SHP77 treated with DMSO at 0.1 percent for 48 hours (cell line): Measurements from ENCODE around the gene FADS1.
A peak's percentile ranks its signal among the peaks of the same experiment; 100 is the strongest.

Experiments used
- DNase-seq: peaks from one replicate; lab custom pipeline; 2025; lab: John Stamatoyannopoulos, UW

FADS1 gene

DNA sequence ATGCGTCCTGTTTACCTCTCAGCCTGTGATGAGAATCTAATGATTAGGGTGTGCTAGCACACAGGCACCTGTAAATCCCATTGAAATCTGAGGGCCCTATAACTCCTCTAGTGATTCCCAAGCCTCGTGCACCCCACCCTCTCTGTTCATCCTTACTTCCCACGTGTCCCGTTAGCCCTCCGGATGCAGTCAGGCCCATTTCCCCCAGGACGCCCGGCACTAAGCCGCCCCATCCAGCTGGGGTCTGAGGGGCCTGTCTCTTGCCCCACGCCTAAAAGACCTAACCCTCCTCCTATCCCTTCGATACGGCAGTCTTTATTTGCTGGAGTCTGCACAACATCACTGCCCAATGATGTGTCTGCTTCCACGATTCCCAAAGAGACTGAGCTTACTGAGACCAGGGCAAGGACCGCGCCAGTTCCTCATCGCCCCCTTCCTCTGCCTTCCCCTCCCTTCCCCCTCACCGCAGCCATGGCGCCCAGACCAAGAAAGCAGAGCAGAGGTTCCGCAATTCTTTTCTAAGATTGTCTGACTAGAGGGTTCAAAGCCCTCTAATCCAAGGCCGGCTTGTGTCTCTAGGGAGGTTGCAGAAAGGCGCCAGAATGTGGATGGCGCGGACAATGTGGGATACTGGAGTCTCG, 10.2 kb upstream of the FADS1 start:
- DNase-seq = peak; percentile 28

DNA sequence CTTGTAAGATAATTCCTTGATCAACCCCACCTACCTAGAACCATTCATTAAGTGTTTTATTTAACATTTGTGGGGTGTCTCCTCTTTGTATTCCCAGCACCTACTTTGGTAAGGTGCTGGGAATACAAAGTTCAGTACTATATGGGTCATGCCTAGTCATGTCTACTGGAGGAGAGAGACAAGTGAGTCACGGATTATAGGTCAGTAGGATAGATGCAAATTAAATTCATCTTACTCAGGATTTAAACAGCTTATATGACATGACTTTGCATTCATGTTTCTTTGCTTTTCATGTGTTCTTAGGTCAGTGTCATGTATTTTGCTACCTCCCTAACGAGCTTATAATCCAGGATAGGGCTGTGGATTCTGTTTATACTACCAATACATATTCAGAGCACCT, 3.4 kb upstream of the FADS1 start:
- no peak for DNase-seq

DNA sequence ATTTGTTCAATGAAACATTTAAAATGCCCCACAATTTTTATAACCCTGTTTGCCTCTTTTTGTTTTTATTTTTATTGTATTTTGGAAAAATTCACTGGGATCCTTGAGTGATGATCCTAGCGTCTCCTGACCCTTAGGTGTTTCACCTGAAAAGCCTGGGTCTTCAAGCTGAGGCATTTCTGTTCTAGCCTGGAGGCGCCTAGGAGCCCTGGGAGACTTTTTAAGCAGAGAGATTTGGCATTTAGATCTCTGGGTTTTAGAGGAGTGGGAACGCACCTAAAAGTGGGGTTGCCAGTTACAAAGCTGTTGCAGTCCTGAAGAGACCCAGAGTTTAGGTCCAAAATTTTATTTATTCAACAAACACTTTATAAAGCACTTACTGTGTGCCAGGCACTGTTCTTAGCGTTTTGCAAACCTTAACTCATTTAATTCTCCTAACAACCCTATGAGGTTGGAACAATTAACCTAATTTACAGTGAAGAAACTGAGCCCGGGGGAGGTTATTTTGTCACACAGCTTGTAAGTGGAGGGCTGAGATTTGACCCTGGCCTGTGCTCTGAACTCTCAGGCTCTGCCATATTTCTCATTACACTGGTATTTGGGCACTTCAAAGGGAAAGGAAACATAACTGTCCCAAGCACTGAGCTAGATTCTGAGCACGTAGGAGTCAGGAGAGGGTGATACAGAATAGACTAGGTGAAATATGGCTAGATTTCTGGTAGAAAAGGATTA, 834 bp upstream of the FADS1 start:
- DNase-seq = no peak

- DNase-seq = no peak
Measured at GRCh38 chr11:61815790-61816735, 740 bp downstream of the FADS1 start.

DNA sequence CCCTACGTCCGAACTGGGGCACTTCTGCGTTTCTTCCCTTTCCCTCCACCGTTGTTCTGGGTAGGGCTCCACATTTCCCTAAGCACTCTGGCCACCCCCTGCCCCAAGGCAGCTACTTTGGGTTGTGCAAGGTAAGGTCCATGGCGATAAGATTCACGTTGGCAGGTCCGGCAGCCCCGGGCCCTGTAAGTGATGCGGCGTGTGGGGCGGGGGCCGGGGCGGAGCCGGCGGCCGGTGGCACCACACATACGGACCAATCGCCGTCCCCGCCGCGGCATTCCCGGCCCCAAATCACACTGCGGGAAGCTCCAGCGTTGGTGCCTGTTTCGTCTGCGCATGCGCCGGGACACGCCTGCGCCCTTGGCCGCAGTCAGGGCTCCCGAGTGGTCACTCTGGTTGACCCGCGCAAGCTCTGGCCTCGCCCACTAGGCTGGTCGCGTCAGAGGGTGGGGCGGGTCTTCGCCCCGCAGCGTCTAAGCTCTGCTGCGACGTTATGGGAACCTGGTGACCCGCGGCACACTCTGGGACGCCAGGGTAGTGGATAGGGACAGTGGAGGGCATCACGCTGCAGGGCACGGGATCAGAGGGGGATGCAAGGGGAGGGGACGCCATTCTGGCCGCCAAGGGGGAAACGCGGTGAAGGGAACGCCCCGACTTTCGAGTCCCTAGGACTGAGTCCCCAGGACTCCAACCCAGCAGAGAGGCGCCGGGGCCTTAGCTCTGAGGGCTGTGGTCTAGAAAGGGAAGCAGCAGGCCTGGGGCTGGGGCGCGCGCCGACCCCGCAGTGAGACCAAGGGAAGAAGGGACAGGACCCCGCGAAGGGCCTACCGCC, 1.6 kb downstream of the FADS1 start:
- DNase-seq = peak; percentile 92

DNA sequence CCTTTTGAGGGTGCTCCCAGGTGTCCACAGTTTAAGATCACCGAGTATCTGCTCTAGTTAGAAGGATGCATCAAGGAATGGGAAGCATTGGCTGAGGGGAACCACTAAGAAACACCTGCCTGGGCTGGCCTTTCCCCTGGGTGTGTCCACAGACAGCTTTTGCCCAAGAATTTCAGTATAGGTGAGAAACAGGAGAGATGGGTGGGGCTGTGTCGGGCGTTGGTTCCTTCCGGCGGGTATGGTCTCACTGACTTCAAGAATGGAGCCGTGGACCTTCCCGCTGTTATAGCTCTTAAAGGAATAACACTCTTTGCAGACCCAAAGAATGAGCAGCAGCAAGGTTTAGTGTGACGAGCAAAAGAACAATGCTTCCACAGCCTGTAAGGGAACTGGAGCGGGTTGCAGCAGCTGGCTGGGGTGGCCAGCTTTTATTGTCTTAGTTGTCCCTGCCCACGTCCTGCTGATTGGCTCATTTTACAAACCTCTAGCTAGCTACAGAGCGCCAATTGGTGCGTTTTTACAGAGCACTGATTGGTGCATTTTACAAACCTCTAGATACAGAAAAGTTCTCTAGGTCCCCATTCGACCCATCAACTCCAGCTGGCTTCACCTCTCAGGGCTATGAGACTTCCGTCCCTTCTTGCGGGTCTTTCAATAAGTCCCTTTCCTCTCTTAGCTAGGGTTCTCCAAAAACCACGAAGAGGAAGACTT, 2.4 kb downstream of the FADS1 start:
- peak; percentile 34 for DNase-seq

GRCh38 chr11:61812736-61813411, 3.9 kb downstream of the FADS1 start:
- DNase-seq = no peak

GRCh38 chr11:61811831-61812230, 5.0 kb downstream of the FADS1 start:
- no peak for DNase-seq

DNA sequence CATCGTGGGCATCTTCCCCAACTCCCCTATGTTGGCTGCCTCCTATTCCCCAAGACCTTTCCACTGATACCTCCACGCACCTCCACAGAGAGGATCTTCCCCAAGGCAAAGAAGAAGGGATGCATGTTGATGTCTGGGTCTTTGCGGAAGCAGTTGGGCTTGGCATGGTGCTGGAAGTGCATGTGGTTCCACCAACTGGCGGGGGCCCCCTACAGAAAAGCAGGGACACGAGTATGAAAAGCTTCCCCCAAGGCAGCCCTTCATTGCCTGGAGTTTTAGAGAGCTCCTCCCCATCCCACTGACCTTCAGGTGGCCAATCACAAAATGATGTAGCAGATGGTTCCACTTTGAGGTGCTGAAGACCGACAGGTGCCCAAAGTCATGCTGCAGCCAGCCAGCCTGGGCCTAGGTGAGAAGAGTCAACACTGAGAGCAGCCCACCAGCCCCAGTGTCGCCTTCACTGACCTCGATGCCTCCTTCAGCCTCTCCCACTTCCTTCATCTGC, 6.1 kb downstream of the FADS1 start:
- no peak for DNase-seq

DNA sequence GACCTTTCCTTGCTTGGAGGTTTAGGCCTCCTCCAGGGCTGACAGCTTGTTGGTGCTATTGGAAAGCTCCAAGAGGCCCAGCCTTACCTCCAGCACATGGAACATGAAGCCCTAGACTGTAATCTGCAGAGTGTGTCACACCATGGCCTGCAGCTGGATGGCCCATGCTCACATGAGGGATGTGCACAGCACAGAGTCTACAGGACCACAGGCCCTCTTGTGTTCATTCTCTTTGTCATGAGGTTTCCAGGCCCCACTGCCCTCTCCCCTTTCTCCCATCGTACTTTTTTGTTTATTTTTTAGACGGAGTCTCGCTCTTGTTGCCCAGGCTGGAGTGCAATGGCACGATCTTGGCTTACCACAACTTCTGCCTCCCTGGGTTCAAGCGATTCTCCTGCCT, 10.0 kb downstream of the FADS1 start:
- DNase-seq = no peak

DNA sequence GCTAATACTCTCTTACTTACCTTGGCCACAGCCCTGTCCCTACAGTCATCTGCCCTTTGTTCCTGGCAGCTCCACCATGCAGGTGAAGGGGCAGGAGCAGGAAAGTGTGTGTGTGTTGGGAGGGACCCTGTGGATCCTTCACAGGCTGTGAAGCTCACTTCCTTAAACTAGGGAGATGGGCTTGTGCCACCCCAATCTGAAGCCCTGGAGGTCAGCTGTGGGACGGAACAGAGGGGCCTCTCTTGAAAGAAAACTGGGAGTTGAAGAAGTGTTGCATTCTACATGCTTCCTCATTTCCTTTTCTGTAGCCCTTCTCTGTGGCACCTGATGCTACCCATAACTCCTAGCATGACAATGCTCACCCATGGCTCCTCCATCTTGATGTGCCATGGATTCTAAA, 11.7 kb downstream of the FADS1 start:
- DNase-seq = no peak

- DNase-seq = no peak
Measured at GRCh38 chr11:61803889-61804647, 12.7 kb downstream of the FADS1 start.

- DNase-seq = no peak
Measured at GRCh38 chr11:61802605-61803004, 14.2 kb downstream of the FADS1 start.

DNA sequence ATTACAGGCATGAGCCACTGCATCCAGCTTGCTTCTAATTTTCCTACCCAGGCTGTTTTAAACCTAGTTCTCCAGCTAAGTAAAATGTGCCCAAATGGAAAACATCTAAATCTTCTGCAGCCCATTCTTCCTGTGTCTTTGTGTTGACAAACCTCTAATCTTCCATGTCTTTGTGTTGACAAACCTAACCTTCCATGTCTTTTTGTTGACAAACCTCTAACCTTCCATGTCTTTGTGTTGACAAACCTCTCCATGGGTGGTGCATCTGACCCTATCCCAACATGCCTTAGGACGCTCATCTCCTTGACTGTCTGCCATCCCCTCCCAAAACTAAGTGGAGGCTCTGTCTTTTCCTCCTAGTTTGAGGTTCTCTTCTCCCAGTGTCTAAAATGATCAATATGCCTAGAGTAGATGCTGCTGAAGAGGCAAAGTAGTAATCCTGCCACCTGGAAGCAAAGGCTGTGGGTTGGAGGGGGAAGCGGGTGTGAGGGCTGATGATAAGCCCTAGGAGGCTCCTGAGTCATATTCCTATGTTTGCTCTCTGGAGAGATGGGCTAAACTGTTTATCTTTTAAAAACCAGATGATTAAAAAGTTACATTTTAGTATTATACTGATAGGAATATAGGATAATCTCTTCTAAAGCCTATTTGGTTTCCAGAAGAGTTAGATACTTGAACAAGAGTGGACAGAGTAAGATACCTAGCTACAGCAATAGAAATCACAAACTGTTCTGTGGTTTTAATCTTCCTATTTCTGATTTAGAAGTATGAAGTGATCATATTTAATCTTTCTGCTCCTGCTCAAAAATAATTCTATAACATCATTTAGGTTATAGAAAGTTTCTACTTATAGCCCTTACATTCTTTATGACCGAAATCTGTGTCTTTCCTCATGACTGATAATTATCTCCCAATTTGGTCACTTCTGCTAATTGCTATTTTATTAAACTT, 16.2 kb downstream of the FADS1 start:
- DNase-seq = no peak

DNA sequence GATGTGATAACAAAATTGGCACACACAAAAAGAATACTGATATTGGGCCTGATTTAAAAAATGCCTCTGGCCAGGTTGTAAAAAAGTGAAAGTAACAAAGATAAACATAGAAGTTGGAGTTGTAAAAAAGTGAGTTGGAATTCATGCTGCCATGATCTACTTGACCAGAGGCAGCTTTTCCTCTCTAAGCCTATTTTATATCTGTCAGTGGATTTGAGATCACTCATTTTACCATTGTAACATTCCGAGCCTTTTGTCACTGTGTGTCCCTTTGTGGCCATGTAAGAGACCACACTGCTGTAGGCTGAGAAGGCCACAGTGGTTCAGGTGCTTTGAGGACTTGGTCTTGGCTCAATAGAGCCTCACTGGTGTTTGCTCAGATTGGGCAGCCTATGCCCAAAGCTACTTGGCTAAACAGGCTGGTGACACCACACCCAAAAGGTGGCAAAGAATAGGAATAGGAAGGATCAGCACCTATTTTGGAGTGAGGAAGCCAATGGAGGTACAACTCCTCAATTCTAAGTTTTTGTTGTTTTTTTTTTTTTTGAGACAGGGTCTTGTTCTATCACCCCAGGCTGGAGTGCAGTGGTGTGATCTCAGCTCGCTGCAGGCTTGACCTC, 17.0 kb downstream of the FADS1 start:
- DNase-seq = no peak

DNA sequence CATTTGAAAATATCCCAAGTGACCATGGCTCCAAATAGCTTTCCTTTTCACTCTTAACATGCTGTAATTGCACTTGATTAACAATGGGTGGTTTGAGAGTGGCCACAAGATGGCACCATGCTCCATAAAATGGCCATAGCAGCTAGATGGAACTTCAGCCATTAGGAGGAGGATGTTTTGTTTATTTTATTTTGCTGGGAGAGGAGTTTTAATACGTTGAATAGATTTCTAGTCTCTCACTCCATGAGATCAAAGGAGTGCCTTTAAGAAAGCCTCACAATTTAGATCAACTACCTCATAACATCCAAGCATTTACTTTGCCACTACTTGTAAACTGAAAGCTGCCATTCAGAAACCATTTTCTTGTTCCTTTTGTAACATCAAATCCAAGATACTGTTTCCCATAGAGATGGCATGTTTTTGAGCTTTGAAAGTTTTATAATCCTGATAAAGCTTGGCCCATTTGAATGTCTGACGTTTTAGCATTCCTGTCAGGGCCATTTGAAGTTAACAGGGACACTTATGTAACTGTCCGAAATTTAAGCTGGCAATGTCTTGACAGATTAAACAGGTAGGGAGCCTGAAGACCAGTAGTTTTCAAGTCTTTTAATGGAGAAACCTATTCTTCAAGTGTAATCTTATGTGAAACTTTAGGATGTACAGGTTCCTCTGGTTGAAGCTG, 19.4 kb downstream of the FADS1 start:
- peak; percentile 22 for DNase-seq

DNA sequence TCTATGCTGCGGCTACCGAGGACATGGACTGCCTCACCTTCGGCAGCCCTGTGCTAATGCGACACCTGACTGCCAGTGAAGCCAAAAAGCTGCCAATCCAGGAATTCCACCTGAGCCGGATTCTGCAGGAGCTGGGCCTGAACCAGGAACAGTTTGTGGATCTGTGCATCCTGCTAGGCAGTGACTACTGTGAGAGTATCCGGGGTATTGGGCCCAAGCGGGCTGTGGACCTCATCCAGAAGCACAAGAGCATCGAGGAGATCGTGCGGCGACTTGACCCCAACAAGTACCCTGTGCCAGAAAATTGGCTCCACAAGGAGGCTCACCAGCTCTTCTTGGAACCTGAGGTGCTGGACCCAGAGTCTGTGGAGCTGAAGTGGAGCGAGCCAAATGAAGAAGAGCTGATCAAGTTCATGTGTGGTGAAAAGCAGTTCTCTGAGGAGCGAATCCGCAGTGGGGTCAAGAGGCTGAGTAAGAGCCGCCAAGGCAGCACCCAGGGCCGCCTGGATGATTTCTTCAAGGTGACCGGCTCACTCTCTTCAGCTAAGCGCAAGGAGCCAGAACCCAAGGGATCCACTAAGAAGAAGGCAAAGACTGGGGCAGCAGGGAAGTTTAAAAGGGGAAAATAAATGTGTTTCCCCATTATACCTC, 20.8 kb downstream of the FADS1 start:
- DNase-seq = no peak
